GM21423 (cell line): ENCODE data around the gene KCNK3.

Source experiments
- ATAC-seq: cut with Tn5 transposase; IDR thresholded peaks from one replicate; pipeline ENCODE4 v1.9.1; 2021; ENCODE audit warnings: mild to moderate bottlenecking, moderate library complexity; ENCODE audit not compliant: unreplicated experiment

Gene KCNK3

GRCh38 chr2:26687801-26688200 is 4.7 kb upstream of the KCNK3 start:
- ATAC-seq, result no peak

GRCh38 chr2:26691161-26691560 is 1.4 kb upstream of the KCNK3 start:
- ATAC-seq, result no peak

GRCh38 chr2:26691881-26692278 is 642 bp upstream of the KCNK3 start:
- no peak for ATAC-seq

GRCh38 chr2:26692897-26693849 is 651 bp downstream of the KCNK3 start:
- no peak for ATAC-seq

GRCh38 chr2:26694001-26694400 is 1.5 kb downstream of the KCNK3 start:
- ATAC-seq, result no peak

GRCh38 chr2:26696351-26696816 is 3.9 kb downstream of the KCNK3 start:
- ATAC-seq, result no peak

GRCh38 chr2:26697425-26697824 is 4.9 kb downstream of the KCNK3 start:
- ATAC-seq, result no peak

GRCh38 chr2:26699295-26699694 is 6.8 kb downstream of the KCNK3 start:
- no peak for ATAC-seq

GRCh38 chr2:26700078-26700477 is 7.6 kb downstream of the KCNK3 start:
- ATAC-seq, result no peak

- no peak for ATAC-seq
Observed at GRCh38 chr2:26701596-26701995, 9.1 kb downstream of the KCNK3 start.

- no peak for ATAC-seq
Observed at GRCh38 chr2:26702025-26702424, 9.5 kb downstream of the KCNK3 start.

GRCh38 chr2:26704441-26704977 is 12.0 kb downstream of the KCNK3 start:
- no peak for ATAC-seq

GRCh38 chr2:26705126-26705525 is 12.6 kb downstream of the KCNK3 start:
- no peak for ATAC-seq

GRCh38 chr2:26706093-26706492 is 13.6 kb downstream of the KCNK3 start:
- no peak for ATAC-seq

GRCh38 chr2:26706616-26707473 is 14.3 kb downstream of the KCNK3 start:
- ATAC-seq, result no peak

GRCh38 chr2:26707747-26708146 is 15.2 kb downstream of the KCNK3 start:
- no peak for ATAC-seq

- ATAC-seq, result no peak
Observed at GRCh38 chr2:26708457-26708856, 15.9 kb downstream of the KCNK3 start.

- ATAC-seq, result no peak
Observed at GRCh38 chr2:26709323-26710110, 17.0 kb downstream of the KCNK3 start.

GRCh38 chr2:26710145-26710544 is 17.6 kb downstream of the KCNK3 start:
- no peak for ATAC-seq

- no peak for ATAC-seq
Observed at GRCh38 chr2:26710743-26711456, 18.4 kb downstream of the KCNK3 start.
